NCI-H510A (cell line): ENCODE data around the gene ATP6V1B1.
"Not testable (repeated sequence)": the region's sequence is repeated elsewhere in the genome, so short reads cannot be mapped to it uniquely, and the experiment has no call there.

Experiments
- DNase-seq: peaks from one replicate; lab custom pipeline; 2025; lab: John Stamatoyannopoulos, UW

ATP6V1B1 gene

DNA sequence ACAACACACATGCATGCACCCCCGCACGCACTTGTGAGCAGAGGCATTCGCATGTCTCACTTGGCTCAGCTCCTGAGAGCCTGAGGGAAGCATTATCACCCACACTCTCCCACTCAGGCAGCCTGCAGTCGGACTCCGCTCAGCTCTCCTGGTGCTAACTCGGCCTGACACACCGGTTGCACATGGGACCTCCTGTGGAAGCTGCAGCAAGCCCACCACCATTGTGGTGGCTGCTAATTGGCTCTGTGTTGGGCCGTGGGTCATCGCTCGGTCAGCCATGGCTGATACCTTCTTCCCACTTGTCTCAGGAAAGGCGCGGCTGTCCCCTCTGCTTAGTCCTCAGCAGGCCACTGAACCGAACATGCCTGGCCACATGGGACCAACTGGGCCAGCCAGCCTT is 72.6 kb downstream of the ATP6V1B1 start:
- DNase-seq, result no peak

DNA sequence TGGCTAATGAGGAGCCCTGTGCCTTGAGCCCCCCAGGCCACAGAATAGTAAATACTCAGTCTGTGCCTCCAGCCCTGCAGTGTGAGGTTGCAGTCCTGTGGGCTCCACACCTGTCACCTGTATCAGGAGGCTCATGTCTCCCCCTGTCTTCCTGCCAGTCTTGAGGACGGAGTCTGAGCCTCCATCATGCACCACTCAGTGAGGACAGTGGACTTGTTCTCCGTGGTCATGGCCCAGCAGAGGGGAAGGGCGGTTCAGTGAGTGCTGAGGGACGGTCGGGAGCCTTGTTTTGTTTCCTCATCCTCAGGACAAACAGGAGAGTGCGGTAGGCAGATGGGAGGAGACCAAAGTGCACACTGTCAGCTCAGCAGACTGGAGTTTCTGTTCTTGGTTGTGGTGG is 76.1 kb downstream of the ATP6V1B1 start:
- not testable (repeated sequence) for DNase-seq
